Neural cell (in vitro differentiated cells): Measurements from ENCODE around the gene DDX5.

Experiments used
- CTCF ChIP-seq: fragments of 450-650 bp; IDR thresholded peaks from 2 replicates; pipeline ENCODE4 v1.5.1; 2014; ENCODE audit warnings: antibody characterized with exemption, mild to moderate bottlenecking, moderate library complexity; ENCODE audit not compliant: poor library complexity, severe bottlenecking
- EP300 ChIP-seq: fragments of 450-650 bp; conservative IDR thresholded peaks from 2 replicates; pipeline ENCODE4 v1.6.1; 2014; ENCODE audit warnings: antibody characterized with exemption, mild to moderate bottlenecking, moderate library complexity; ENCODE audit not compliant: poor library complexity, severe bottlenecking
- EZH2 ChIP-seq: fragments of 200-600, 300-800 bp; shearing (Covaris generic), sonication (generic); IDR thresholded peaks from 2 replicates; pipeline ENCODE4 v1.6.1; 2014; ENCODE audit warnings: antibody characterized with exemption, low read length, borderline replicate concordance, mild to moderate bottlenecking; ENCODE audit not compliant: insufficient read depth, poor library complexity, severe bottlenecking
- MXI1 ChIP-seq: fragments of 450-650 bp; conservative IDR thresholded peaks from 2 replicates; pipeline ENCODE4 v1.6.1; 2014; ENCODE audit warnings: antibody characterized with exemption, mild to moderate bottlenecking; ENCODE audit not compliant: poor library complexity, severe bottlenecking
- POLR2AphosphoS5 ChIP-seq: IDR thresholded peaks from 2 replicates; pipeline ENCODE4 v1.6.1; 2012
- RAD21 ChIP-seq: fragments of 450-650 bp; conservative IDR thresholded peaks from 2 replicates; pipeline ENCODE4 v1.6.1; 2014; ENCODE audit warnings: antibody characterized with exemption, mild to moderate bottlenecking, moderate library complexity
- REST ChIP-seq: IDR thresholded peaks from 2 replicates; pipeline ENCODE4 v1.6.1; 2012; ENCODE audit warnings: borderline replicate concordance
- SMC3 ChIP-seq: fragments of 450-650 bp; conservative IDR thresholded peaks from 2 replicates; pipeline ENCODE4 v1.6.1; 2014; ENCODE audit warnings: antibody characterized with exemption, mild to moderate bottlenecking, moderate library complexity; ENCODE audit not compliant: poor library complexity
- TAF1 ChIP-seq: IDR thresholded peaks from 2 replicates; pipeline ENCODE4 v1.6.1; 2012; ENCODE audit warnings: low read depth

GRCh38 chr17:64466019-64466735 is 39.9 kb downstream of the DDX5 start:
- no peak for TF ChIP-seq CTCF
- no peak for TF ChIP-seq REST
- no peak for TF ChIP-seq TAF1
- no peak for TF ChIP-seq EP300
- TF ChIP-seq SMC3: no peak
- TF ChIP-seq EZH2: no peak
- no peak for TF ChIP-seq POLR2AphosphoS5
- no peak for TF ChIP-seq RAD21
- TF ChIP-seq MXI1: no peak
